Measurements from ENCODE around the gene C2CD2. TPM values are rescaled to one million over a fixed set of nuclear protein-coding genes. Genes with fewer than 3 reads are reported as not detected.

C2CD2 gene
- total RNA-seq, 4 donors from 2014 or later = 37.5 to 63.9 (median 51.6) TPM

DNA sequence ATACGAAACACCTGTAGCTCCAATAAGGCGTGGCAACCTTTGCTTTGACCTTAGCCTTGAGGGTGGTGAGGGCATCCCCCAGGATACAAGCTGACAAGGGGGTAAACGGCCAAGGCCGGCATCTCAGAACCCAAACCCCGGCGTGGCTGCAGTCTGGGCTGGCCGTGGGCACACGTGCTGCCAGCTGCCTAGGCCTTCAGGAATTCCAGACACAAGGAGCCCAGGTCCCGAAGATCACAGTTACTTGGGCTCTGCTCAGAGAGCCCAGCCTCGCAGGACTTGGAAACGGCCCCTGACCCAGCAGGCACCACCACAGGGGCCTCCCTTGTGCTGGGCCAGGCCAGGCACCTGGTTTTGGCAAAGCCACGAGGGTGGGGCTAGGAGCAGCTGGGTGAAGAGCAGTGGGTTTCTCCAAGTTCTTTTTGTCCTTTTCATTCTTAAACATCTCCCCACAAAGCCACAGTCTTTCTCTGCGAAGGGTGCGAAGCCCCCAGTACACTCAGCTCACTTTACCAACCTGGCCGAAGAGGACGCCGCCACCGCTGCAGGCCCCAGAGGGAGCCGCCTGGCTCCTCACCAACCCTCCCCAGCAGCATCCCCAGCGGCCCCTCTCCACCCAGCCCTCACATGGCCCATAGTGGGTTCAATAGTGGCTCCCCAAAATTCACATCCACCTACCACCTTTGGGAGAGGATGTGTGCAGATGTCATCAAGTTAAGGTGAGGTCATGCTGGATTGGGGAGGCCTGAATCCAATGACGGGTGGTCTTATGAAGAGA, 101.5 kb downstream of the C2CD2 start:
- 85 to 87% methylated on average over 21 of the region's 21 CpGs for WGBS, 2 donors
- no peak for DNase-seq (ENCODE audit: low spot score in 2 of 2)
- peaks cover 0 to 87% (median 4%) of the 10 kb centered on the region in 3 donors for H3K36me3 ChIP-seq

DNA sequence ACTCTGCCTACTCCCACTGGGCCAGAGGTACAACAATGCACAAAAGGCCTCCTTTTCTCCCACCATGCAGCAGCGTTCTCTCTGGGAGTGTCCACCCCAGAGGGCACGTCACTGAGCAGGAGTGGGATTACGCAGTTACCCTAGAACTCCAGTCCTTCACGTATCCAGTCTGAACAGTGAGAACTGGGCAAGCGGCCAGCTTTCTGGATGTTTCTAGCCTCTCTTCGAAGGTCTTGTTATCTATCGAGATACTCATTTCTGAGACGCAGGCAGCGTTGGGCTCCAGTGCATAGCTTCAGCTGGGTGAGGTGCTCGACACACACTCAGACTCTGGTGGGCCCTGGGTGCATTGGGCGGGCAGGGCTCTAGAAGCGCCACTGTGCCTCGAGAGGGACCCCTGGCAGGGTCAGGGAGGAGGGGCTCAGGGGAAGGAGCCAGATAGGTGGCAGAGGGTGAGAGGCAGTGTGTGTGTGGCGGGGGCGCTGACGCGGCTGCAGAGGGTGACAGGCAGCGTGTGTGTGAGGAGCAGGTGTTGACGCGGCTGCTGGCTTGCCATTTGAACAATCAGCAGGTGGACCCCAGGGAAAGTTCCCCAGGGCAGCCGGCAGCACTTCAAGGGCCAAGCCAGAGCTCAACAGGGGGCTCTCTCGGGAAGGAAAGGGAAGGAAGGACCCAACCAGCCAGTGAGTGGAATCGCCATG, 102.6 kb downstream of the C2CD2 start:
- Histone ChIP-seq H3K4me1 (no peaks in the 10 kb centered on the region), H3K9me3 (no peaks in the 10 kb centered on the region), H3K27ac (no peak overlapping the region), H3K4me3 (no peak overlapping the region), H3K27me3 (no peaks in the 10 kb centered on the region), H3K36me3 (peaks cover 0 to 87% (median 4%) of the 10 kb centered on the region in 3 donors)
- WGBS, 2 donors = 82 to 83% methylated on average over 21 to 23 of the region's 23 CpGs
- no peak for DNase-seq (ENCODE audit: low spot score in 2 of 2)
- no peak for TF ChIP-seq POLR2A (IDR thresholded peaks at IDR 0.05)
- TF ChIP-seq EP300 (IDR thresholded peaks at IDR 0.05) = no peak
- TF ChIP-seq, protein P1, sequence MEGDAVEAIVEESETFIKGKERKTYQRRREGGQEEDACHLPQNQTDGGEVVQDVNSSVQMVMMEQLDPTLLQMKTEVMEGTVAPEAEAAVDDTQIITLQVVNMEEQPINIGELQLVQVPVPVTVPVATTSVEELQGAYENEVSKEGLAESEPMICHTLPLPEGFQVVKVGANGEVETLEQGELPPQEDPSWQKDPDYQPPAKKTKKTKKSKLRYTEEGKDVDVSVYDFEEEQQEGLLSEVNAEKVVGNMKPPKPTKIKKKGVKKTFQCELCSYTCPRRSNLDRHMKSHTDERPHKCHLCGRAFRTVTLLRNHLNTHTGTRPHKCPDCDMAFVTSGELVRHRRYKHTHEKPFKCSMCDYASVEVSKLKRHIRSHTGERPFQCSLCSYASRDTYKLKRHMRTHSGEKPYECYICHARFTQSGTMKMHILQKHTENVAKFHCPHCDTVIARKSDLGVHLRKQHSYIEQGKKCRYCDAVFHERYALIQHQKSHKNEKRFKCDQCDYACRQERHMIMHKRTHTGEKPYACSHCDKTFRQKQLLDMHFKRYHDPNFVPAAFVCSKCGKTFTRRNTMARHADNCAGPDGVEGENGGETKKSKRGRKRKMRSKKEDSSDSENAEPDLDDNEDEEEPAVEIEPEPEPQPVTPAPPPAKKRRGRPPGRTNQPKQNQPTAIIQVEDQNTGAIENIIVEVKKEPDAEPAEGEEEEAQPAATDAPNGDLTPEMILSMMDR (IDR thresholded peaks at IDR 0.05) = no peak

More for the DNA sequence above, 101.5 kb downstream of the C2CD2 start:
- Histone ChIP-seq H3K4me1 (no peaks in the 10 kb centered on the region), H3K9me3 (no peaks in the 10 kb centered on the region), H3K4me3 (no peak overlapping the region), H3K27ac (peak overlapping the region in 1 of 4 donors; percentile 43), H3K27me3 (no peaks in the 10 kb centered on the region)
- TF ChIP-seq, protein P1 (IDR thresholded peaks at IDR 0.05) = no peak
- TF ChIP-seq EP300 (IDR thresholded peaks at IDR 0.05) (no peak), POLR2A (IDR thresholded peaks at IDR 0.05) (no peak)

DNA sequence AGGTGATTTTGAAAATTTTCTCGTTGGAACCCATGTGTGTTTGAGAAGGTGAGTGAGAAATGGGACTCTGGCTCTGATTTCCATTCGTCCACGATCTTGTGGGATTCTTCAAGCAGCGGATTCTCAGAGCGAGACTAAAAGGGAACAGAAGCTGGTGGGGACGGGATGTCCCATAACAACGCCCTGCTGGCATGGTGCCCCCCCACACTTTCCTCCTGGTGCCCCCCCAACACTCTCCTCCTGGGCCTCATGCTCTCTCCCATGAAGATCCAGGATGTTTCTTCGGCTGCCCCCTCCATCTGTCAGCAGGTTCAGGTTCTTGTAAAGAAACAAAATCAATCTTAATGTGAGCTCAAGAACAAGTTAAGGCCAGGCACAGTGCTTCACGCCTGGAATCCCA, 103.7 kb downstream of the C2CD2 start:
- Histone ChIP-seq H3K27me3 (no peaks in the 10 kb centered on the region), H3K27ac (no peak overlapping the region), H3K36me3 (peaks cover 0 to 90% (median 4%) of the 10 kb centered on the region in 3 donors), H3K4me1 (no peaks in the 10 kb centered on the region), H3K4me3 (no peak overlapping the region), H3K9me3 (no peaks in the 10 kb centered on the region)
- TF ChIP-seq, protein P1 (IDR thresholded peaks at IDR 0.05) = no peak
- TF ChIP-seq EP300 (IDR thresholded peaks at IDR 0.05) = no peak
- no peak for TF ChIP-seq POLR2A (IDR thresholded peaks at IDR 0.05)
- WGBS, 2 donors = 92 to 93% methylated on average over 9 of the region's 9 CpGs
- no peak for DNase-seq (ENCODE audit: low spot score in 2 of 2)

DNA sequence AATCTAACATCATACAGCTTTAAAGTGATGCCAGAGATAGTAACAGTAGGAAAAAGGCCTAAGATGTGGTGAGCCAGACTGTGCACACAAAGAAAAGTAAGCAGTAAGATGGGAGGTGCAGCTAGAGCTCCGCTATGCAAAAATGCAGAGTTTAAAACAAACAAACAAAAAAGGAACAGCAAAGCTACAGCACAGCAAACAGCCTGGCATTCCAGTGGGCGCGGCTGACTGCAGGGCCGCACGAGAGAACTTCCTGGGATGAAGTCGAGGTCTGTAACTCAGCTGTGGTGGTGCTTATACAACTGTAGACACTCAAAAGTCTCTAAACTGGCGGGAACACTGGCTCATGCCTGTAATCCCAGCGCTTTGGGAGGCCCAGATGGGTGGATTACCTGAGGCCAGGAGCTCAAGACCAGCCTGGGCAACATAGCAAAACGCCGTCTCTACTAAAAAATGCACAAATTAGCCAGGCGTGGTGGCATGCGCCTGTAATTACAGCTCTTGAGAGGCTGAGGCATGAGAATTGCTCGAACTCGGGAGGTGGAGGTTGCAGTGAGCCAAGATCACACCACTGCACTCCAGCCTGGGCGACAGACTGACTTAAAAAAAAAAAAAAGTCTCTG, 104.7 kb downstream of the C2CD2 start:
- H3K9me3 ChIP-seq = no peaks in the 10 kb centered on the region
- H3K27me3 ChIP-seq = no peaks in the 10 kb centered on the region
- DNase-seq (ENCODE audit: low spot score in 2 of 2) = no peak
- no peak overlapping the region for H3K27ac ChIP-seq
- H3K4me1 ChIP-seq = no peaks in the 10 kb centered on the region
- TF ChIP-seq POLR2A (IDR thresholded peaks at IDR 0.05) (no peak), EP300 (IDR thresholded peaks at IDR 0.05) (no peak)
- TF ChIP-seq, protein P1 (IDR thresholded peaks at IDR 0.05) = no peak
- H3K4me3 ChIP-seq = no peak overlapping the region
- H3K36me3 ChIP-seq = peaks cover 0 to 80% (median 0%) of the 10 kb centered on the region in 3 donors
- WGBS, 2 donors = 86 to 88% methylated on average over 15 of the region's 15 CpGs

All from tibial nerve (tissue), 4 donors.